Placental epithelial cell (primary cell): ENCODE data around the gene NKAIN2. TPM values are rescaled to one million over a fixed set of nuclear protein-coding genes. Genes with fewer than 3 reads are reported as not detected.

Experiments used
- total RNA-seq: library from RNA; depleted of rRNA; stranded (reverse); fragments of >200 nt; gene quantifications from 2 replicates; pipeline ENCODE4 v1.2.3, GENCODE V29; 2012

Gene NKAIN2
- 0.11 TPM in 1 of 2 replicates, not detected in the other for total RNA-seq

GRCh38 chr6:123803504-123804013 lies at the start of gene NKAIN2:
Gene NKAIN2 (plus strand): TSS chr6:123803865.

Other genes with a start within 250 kb of the NKAIN2 start
- 0.39 and 0.76 TPM in 2 replicates for gene TRDN, start 166.9 kb upstream of the NKAIN2 start, total RNA-seq